Measurements from ENCODE around the gene STEAP4.

The STEAP4 gene

DNA sequence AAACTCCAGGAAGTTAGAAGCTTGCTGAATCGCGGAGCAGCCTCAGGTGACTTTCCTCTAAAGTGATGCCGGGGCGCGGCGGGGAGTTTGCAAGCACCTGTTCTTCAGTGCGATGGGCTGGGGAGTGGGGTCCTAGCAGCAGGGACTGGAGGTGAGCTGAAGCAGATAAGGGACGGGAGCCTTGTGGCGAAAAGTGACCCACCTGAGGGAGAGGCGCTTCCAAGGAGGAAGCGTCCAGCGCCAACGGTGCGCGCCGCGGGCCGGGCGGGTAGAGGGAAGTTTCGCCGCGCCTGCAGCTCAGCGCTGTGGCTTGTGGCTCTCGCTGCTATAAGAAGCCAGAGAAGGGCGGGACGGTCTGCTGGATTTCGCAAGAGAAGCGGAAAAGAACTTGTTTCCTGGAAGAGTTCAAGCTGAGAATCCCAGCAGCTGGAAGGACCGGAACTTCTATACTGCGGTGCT, at the start of gene STEAP4:
TSS of gene STEAP4 (minus strand) at position 305 of the 459 bp plus-strand sequence. CDS start 22,625 bp downstream, outside the sequence.
- no peak for DNase-seq

DNA sequence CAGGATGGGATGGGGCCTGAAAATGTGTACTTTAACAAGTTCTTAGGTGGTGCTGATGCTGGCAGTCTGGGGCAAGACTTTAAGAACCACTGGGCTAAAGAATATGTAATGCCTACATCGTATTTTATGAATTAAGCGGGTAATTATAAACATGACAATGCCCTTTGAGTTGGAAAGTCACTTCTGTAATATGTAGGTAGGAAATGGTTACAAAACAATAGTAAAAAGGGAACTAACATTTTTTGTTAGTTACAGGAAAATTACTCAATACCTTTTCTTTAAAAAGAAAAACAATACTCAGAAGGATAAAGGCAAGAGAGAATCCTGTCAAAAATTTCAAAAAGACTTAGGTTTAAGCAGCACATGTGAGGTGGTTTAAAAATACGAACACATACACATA, 48.3 kb upstream of the STEAP4 start:
- DNase-seq: no peak

DNA sequence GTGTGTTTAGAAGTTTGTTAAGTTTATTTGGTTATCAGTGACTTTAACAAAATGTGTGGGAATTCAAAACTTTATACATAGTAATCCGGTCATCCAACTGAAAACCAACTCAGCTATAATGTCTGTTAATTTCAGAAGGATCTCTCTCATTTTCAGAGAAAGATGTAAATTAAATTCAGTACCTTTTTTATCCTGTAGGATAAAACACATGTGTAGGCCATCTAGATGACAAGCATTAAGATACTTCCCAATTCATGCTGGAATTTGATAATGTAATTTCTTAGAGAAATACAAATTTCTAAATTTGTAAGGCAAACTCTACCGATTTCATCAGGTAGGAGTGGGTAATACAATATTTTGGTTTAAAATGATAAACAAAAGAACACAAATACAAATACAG, 43.4 kb upstream of the STEAP4 start:
- no peak for DNase-seq

DNA sequence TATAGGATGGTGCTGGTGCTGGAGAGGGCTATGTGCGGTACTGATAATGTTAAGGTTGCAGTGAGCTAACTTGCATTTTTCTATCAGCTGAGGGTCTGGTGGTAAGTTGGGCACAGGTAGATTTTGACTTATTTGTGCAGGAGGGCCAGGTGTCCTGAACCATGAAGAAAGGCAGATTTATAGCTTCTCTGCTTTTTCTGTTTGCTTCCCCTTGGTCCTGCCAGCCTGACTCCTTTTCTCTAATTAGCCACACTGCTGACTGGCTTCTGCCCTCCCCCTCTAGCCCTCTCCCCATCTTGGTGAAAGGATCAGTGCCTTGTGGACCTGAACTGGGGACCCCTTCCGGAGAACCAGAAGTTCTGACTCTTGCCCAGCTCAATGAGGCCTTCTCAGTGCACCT, 40.8 kb upstream of the STEAP4 start:
- DNase-seq: no peak

DNA sequence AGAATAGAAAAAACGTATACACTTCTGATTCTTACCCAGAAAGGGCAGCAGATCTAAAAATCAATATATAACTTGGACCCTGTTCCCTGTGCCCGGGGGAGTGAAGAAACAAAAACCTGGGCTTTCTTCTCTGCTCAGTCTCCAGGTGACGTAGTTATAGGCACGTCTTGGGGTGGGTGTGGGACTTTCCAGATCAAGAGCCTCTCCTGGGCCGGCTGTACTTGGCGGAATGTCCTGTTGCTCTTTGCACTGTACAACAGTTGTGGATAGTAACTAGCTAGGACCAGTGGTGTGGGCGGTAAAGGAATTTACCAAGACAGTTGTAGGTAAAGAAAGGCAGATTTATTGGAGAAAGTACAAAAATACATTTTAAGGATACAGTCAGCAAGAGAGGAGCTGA, 40.4 kb upstream of the STEAP4 start:
- DNase-seq: no peak

DNA sequence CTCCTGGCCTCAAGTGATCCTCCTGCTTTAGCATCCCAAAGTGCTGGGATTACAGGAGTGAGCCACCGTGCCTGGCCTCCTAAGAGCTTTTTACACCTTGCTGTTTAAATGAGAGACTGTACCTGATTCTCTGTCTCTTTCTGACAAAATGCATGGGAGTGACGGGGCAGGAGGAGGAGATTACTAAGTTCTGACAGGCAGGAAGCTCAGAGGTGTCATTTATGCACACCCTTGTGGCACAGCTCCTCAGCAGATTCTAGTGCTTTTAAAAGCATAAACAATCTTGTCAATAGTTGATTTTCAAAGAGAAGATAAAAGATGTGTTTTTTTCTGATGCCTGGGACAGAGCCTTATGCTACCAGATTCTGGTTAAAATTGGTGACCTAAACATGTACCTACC, 39.7 kb upstream of the STEAP4 start:
- no peak for DNase-seq

DNA sequence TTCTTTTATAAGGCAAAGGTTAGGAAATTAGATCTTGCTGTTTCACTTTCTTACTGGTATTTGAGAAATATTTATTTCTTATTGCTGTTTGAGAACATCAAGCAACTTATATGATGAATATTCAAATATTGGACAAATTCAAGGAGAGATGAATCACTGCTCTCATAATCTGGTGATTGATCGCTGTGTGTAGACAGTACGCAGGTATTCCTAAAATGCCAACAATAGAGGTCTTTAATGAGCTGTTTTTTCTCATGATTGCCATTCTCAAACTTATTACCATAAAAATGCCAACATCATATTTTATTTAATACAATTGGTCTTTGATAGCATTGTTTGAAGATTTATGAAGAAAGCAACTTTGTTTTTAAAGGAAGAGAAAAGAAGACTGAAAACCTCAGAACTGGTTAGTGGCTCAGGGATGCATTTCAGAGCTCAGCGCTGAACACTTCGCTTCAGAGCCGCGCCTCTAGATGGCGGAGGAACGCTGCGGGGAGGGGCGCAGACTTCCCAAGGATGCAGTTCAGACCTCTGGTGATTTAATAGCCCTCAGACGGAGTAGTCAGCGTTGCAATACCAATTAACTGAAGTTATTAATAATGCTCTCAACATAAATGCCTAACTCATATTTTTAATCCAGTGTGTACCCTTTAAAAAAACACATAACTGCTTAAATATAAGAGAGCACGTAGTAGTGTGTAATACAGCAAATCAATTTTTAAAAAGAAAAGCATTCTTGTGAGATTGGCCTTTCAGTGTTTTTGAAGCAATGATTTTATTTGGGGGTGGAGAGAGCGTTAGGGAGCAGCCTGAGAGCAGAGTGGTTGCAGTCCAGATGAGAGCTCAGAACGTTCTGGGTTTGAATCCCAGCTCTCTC, 38.5 kb upstream of the STEAP4 start:
- no peak for DNase-seq

DNA sequence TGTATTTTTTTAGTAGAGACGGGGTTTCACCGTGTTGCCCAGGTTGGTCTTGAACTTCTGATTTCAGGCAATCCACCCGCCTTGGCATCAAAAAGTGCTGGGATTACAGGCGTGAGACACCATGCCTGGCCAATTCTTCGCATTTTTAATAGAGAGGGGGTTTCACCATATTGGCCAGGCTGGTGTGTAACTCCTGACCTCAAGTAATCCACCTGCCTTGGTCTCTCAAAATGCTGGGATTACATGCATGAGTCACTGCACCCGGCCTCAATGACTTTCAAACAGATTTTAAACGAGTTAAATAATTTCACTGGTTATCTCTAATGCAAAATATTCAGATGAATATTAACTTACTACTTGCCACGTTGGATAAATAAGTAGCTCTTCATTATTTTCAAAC, 37.6 kb upstream of the STEAP4 start:
- DNase-seq: no peak

DNA sequence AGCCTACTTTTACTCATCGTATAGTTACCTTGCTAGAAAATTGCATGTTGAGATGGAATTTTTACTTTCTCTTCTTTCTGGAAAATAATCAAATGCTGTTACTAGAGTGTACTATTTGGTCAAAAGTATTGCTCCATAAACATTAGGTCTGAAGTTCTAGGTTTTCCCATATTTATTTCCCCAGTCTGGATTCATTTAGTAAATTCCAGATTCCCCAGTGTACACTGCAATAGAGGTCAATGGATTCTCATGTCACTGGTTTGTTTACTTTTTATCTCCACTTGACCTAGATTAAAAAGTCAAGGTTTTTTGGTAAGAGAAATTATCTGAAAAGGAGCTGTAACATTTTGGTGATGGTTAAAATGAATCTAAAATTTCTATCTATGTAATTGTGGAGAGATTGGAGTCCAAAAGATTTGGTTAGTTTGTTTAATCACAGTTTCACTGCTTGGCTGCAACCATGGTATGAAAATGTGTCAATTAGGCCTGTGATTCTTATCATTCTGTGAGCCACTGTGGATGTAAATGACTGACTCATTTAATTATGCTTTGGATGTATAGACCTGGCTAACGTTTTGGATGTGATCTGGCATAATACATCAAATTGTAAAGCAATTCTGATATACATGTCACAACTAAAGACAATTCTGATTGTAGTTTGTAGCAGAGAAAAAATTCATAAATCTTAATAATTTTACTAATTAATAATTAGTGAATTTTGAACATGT, 32.7 kb upstream of the STEAP4 start:
- no peak for DNase-seq

DNA sequence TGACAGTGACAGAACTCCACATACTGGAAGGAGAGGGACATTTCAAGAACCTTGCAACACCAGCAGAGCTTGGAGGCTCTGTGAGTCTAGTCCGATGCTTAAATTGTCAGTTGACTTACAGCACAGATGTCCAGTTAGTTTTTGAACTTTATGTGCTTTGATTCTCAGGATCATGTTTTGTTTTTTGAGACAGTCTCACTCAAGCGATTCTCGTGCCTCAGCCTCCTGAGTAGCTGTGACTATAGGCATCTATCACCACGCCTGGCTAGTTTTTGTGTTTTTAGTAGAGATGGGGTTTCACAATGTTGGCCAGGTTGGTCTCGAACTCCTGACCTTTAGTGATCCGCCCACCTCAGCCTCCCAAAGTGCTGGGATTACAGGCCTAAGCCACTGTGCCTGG, 31.8 kb upstream of the STEAP4 start:
- no peak for DNase-seq

DNA sequence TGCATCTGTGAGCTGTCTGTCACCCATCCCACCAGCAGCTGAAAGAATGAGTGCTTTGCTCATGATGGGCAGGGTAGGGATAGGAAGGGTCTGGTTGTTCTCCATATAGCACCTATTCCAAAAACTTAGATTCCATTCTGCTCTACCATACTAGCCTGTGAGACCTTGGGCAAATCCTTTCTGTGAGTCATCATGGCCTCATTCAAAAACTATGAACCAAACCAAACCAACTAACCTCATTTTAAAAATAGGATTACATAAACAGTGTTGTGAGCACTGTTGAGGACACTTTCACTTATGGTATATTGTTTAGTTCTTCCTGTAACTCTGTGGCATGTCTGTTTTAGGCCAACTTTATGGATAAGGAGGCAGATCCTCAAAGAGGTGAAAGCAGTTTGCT, 30.9 kb upstream of the STEAP4 start:
- no peak for DNase-seq

DNA sequence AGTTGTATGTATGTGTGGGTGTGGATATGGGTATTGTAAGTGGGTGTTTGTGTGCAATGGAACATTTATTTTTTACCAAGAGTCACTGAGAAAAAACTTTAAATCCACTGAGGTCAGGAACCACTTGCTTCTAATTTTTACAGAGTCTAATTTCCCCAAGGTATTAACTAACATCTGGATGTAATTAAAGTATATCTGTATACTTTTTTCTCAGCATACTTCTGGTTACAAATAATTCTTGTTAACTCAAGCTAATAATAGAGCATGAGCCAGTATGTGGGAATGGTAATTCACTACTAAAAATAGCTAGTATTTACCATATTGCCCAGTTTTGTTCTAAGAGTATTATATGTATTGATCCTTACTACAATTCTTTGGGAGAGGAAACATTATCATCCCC, 24.6 kb upstream of the STEAP4 start:
- DNase-seq: no peak

DNA sequence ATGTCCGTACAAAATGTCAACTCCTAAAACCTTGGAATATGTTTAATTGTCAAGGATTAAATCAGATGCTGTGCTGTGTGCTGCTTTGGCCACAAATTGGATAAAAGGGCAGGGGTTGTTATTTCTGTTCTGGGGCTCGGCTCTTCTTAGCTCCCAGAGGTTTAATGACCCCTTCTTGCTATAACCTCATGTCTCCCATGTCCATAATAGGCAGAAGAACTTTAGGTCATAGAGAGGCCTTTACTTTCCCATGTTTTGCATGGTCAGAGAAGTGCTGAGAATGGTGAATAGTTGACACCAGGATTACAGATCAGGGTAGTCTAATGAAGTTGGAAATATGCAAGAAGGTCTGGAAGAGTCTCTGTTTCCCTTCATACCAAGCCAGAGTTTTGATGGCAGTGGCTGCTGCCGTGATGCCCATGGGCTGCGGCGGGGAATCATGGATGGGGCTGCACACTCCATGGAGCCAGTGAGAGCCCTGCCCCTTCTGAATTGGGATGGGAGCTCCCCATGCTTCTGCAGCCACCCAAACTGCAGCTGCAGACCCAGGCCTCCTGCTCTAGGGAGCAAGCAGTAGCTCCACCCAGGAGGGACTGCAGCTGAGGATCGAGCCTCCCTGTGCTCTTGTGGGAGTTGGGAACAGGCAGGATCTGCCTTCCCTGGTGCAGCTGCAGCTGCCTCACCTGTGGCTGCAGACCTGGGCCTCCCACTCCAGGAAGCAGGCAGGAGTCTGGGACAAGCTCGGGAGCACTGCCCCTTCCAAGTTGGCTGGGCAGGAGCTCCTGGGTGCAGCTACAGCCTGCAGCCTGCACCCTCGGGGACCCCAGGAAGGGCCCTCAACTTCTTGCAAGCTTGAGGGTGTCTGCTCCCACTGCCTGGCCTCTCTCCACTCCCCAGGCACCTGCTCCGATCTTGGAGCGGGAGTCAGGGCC, 23.1 kb upstream of the STEAP4 start:
- no peak for DNase-seq

DNA sequence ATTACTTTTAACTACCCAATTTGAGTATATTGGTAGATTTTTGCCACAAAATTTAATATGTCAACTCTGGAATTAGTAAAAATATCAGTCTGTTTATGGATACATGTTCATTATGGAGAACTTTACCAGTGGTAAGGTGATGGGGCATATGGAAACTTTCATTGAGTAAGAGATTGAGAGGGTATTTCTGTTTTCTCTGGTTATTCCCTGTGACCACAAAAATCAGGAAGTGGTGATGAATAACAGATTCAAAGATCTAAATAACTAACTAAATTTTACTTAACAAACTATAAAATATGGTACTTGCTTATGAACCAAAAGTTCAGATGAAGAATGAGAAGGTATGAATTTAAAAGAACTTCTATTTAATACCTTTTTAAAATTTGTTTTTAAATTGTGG, 22.1 kb upstream of the STEAP4 start:
- DNase-seq: no peak

DNA sequence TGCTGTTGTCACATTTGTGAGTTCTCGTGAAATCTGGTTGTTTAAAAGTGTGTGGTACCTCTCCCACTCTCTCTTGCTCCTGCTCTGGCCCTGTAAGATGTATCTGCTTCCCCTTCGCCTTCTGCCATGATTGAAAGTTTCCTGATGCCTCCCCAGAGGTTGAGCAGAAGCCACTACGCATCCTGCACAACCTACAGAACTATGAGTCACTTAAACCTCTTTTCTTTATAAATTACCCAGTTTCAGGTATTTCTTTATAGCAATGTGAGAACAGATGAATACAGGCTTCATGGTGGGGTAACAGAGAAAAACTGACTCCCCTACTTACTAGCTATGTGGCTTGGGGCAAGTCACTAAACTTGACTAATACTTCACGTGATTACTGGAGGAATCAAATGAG, 18.0 kb upstream of the STEAP4 start:
- no peak for DNase-seq

DNA sequence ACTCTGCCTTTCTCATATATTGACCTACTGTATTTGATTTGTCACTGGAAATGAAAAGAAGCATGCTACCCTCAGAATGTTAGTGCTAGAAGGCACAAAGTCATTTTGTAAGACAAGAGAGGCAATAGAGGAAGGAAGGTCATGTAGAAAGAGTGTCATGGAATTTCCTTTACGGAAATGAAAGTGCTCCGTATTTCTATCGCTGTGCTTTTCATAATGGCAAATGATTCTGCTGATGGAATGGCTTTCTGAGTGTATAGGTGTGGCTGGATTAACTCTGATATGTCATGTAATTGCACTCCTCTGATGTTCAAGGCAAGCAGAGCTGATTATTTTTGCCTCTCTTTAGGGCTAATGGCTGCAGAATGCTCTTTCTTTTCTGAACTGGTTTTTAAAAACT, 15.5 kb upstream of the STEAP4 start:
- no peak for DNase-seq

DNA sequence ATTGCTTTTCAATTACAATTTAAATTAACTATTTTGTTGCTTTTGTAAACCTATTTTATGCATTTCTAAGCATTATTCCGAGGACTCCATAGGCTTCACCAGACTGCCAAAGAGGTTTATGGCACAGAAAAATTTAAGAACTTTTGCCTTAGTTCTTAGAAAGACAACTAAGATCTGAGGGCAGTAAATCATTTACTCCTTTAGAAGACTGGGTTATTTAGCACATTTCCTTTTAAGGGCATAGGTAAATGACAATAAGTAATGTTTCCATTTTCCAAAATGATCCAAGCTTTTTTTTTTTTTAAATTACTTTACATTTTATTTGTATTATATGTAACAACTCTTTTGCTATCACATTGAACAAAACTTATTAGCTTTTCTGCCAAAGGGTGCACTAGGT, 15.0 kb upstream of the STEAP4 start:
- DNase-seq: no peak

DNA sequence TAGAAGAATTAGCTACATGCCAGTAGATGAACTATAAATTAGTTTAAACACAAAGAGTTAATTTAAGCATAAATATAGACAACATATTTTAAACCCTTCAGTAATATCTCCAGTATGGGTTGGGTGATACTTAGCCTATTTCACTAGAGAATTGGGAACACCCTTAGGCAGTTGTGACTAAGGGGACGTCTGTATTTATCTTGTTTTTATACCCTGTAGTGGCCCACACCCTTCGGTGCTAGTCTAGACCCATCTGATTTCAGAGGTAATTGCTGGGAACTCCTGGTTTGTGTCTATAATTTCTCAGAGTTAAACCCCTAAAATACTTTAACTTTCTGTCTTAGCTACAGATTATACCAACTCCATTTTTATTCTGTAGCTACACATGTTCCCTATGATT, 11.5 kb upstream of the STEAP4 start:
- DNase-seq: no peak

DNA sequence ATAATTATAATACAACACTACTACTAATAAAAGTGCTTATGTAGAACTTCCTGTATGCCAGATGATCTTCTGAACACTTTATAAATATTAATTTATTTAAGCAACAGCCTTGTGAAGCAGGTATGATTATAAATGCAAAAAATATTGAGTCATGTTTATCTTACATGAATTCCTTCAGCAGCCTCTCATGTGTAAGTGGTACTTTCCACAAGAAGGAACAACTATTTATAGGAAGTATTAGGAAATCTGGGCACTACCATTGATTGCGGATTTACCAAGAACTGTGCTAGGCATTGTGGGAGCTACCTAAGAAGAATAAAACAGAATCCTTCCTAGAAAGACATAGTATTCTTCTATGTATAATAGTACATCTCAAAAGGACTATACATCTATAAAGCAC, 10.7 kb upstream of the STEAP4 start:
- no peak for DNase-seq

DNA sequence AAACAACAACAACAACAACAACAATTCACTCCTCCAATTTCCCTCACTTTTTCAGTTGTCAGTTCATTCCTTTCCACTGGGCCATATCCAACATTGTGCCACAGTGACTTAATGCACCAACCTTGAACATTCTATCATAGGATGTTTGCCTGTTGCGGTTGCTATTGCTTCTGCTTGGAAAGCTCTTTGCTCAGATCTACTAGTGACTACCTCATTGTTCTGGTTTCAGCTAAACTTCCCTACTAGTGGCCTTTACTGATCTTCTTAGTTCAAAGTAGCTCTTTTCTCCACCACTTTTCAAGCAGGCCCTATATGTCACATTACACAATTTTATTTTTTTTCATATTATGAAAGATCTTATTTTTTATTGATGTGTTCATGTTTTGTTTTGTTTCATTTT, 9.8 kb upstream of the STEAP4 start:
- no peak for DNase-seq

DNA sequence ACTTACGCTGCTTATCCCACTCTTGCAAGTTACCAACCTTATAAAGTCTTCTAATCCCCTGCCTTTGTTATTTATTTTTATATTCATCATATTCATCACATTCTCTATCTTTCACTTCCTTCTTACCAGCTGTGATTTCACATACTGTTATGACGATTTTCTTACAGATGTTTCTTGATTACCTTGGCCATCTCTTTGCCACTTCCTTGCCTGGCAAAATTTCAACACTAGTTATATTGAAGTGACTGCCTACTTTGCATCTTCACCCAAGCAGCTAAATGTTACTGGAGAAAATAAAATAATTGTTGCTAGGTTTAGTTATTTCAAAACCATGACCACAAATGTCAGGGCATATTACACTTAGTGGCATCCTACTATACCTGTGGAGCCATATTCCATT, 8.8 kb upstream of the STEAP4 start:
- no peak for DNase-seq

DNA sequence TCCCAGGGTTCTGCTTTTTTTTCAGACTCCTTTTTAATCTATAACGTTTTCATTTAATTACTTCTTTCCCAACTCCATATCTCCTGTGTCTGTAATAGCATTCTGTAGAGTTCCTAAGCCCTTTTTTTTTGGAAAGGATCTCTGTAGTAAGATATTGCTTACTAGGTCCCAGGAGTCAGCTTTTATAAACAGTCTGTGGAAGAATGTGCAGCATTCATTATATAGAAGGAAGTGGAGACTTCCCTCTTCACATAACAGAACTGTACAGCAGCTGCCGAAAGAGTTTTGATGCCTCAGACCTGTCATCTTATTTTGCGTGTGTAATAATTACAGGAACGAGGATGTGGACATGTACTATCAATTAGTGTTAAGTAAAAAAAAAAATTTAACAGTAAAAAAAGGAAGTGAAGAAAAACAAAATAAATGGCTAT, 7.4 kb upstream of the STEAP4 start:
- DNase-seq: no peak

DNA sequence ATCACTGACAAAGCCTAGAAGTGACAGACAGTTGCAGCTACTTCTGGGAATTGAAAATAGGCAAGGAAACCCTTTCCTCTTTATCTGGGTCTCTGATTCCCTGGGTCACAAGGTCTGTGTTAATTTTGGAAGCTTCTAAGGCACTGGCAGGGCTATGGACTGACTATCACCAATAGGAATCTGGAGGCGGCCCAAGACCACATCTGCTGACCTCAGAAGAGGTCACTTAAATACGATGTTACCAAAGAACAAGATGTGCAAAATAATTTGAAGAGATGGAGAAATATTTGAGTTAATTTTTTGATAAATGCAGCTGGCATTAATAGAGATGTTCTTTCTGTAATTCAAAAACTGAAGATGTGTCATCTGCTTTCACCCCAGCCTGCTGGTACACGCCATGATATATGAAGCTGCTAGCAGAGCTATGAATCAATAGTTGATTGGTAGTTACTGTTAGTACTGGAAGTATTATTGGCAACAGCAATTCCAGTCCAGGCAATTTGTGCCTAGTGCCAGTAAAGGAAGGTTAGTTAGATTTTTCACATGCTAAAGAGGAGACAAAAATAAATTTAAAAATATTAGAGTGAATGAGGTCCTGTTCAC, 5.5 kb upstream of the STEAP4 start:
- no peak for DNase-seq
